ENCODE results near the gene STOML2.

STOML2 gene

GRCh38 chr9:35070823-35071813 is 31.8 kb downstream of the STOML2 start:
- H3K27me3 ChIP-seq (ENCODE audit: control insufficient read depth, insufficient read depth, low read length): no peaks in the 10 kb centered on the region
- no peaks in the 10 kb centered on the region for H3K9me3 ChIP-seq (ENCODE audit: control insufficient read depth, insufficient read depth, low read length)
- peak overlapping the region; percentile 96 for H3K9ac ChIP-seq (ENCODE audit: low read depth, low read length)
- H3K4me1 ChIP-seq (ENCODE audit: control insufficient read depth, insufficient read depth, low read length): peaks cover 16% of the 10 kb centered on the region
- H3K27ac ChIP-seq (ENCODE audit: low read depth, low read length): peak overlapping the region; percentile 100
- peak overlapping the region; percentile 90 for H3K4me3 ChIP-seq (ENCODE audit: low read depth, low read length)
- peaks cover 71% of the 10 kb centered on the region for H3K36me3 ChIP-seq (ENCODE audit: control insufficient read depth, insufficient read depth, low read length)

- Histone ChIP-seq H3K9ac (ENCODE audit: low read depth, low read length) (no peak overlapping the region), H3K27me3 (ENCODE audit: control insufficient read depth, insufficient read depth, low read length) (no peaks in the 10 kb centered on the region), H3K36me3 (ENCODE audit: control insufficient read depth, insufficient read depth, low read length) (peaks cover 70% of the 10 kb centered on the region), H3K4me1 (ENCODE audit: control insufficient read depth, insufficient read depth, low read length) (peaks cover 16% of the 10 kb centered on the region), H3K27ac (ENCODE audit: low read depth, low read length) (no peak overlapping the region), H3K9me3 (ENCODE audit: control insufficient read depth, insufficient read depth, low read length) (no peaks in the 10 kb centered on the region), H3K4me3 (ENCODE audit: low read depth, low read length) (no peak overlapping the region)
Measured at GRCh38 chr9:35069020-35069419, 33.9 kb downstream of the STOML2 start.

- Histone ChIP-seq H3K36me3 (ENCODE audit: control insufficient read depth, insufficient read depth, low read length) (peaks cover 81% of the 10 kb centered on the region), H3K9me3 (ENCODE audit: control insufficient read depth, insufficient read depth, low read length) (no peaks in the 10 kb centered on the region), H3K4me1 (ENCODE audit: control insufficient read depth, insufficient read depth, low read length) (peaks cover 12% of the 10 kb centered on the region; the same call in 1 of the 2 replicates), H3K4me3 (ENCODE audit: low read depth, low read length) (no peak overlapping the region), H3K27me3 (ENCODE audit: control insufficient read depth, insufficient read depth, low read length) (no peaks in the 10 kb centered on the region), H3K9ac (ENCODE audit: low read depth, low read length) (no peak overlapping the region), H3K27ac (ENCODE audit: low read depth, low read length) (no peak overlapping the region)
Measured at GRCh38 chr9:35067056-35067455, 35.9 kb downstream of the STOML2 start.

- Histone ChIP-seq H3K27me3 (ENCODE audit: control insufficient read depth, insufficient read depth, low read length) (no peaks in the 10 kb centered on the region), H3K4me1 (ENCODE audit: control insufficient read depth, insufficient read depth, low read length) (no peaks in the 10 kb centered on the region), H3K27ac (ENCODE audit: low read depth, low read length) (no peak overlapping the region), H3K9me3 (ENCODE audit: control insufficient read depth, insufficient read depth, low read length) (no peaks in the 10 kb centered on the region), H3K4me3 (ENCODE audit: low read depth, low read length) (no peak overlapping the region), H3K36me3 (ENCODE audit: control insufficient read depth, insufficient read depth, low read length) (peaks cover 100% of the 10 kb centered on the region), H3K9ac (ENCODE audit: low read depth, low read length) (no peak overlapping the region)
Measured at GRCh38 chr9:35060548-35061207, 42.3 kb downstream of the STOML2 start.

- H3K9ac ChIP-seq (ENCODE audit: low read depth, low read length): no peak overlapping the region
- H3K27me3 ChIP-seq (ENCODE audit: control insufficient read depth, insufficient read depth, low read length): no peaks in the 10 kb centered on the region
- no peak overlapping the region for H3K27ac ChIP-seq (ENCODE audit: low read depth, low read length)
- no peak overlapping the region for H3K4me3 ChIP-seq (ENCODE audit: low read depth, low read length)
- H3K4me1 ChIP-seq (ENCODE audit: control insufficient read depth, insufficient read depth, low read length): no peaks in the 10 kb centered on the region
- H3K9me3 ChIP-seq (ENCODE audit: control insufficient read depth, insufficient read depth, low read length): no peaks in the 10 kb centered on the region
- H3K36me3 ChIP-seq (ENCODE audit: control insufficient read depth, insufficient read depth, low read length): peaks cover 97% of the 10 kb centered on the region
Measured at GRCh38 chr9:35059438-35059837, 43.5 kb downstream of the STOML2 start.

GRCh38 chr9:35057271-35057620 is 45.7 kb downstream of the STOML2 start:
- peaks cover 78% of the 10 kb centered on the region for H3K36me3 ChIP-seq (ENCODE audit: control insufficient read depth, insufficient read depth, low read length)
- no peaks in the 10 kb centered on the region for H3K4me1 ChIP-seq (ENCODE audit: control insufficient read depth, insufficient read depth, low read length)
- no peaks in the 10 kb centered on the region for H3K27me3 ChIP-seq (ENCODE audit: control insufficient read depth, insufficient read depth, low read length)
- H3K9me3 ChIP-seq (ENCODE audit: control insufficient read depth, insufficient read depth, low read length): no peaks in the 10 kb centered on the region
- no peak overlapping the region for H3K9ac ChIP-seq (ENCODE audit: low read depth, low read length)
- H3K4me3 ChIP-seq (ENCODE audit: low read depth, low read length): no peak overlapping the region
- H3K27ac ChIP-seq (ENCODE audit: low read depth, low read length): no peak overlapping the region

GRCh38 chr9:35056571-35057270 is 46.2 kb downstream of the STOML2 start:
- Histone ChIP-seq H3K9ac (ENCODE audit: low read depth, low read length) (no peak overlapping the region), H3K9me3 (ENCODE audit: control insufficient read depth, insufficient read depth, low read length) (no peaks in the 10 kb centered on the region), H3K27ac (ENCODE audit: low read depth, low read length) (no peak overlapping the region), H3K27me3 (ENCODE audit: control insufficient read depth, insufficient read depth, low read length) (no peaks in the 10 kb centered on the region), H3K36me3 (ENCODE audit: control insufficient read depth, insufficient read depth, low read length) (peaks cover 75% of the 10 kb centered on the region), H3K4me3 (ENCODE audit: low read depth, low read length) (no peak overlapping the region), H3K4me1 (ENCODE audit: control insufficient read depth, insufficient read depth, low read length) (no peaks in the 10 kb centered on the region)

- H3K9me3 ChIP-seq (ENCODE audit: control insufficient read depth, insufficient read depth, low read length): no peaks in the 10 kb centered on the region
- H3K27ac ChIP-seq (ENCODE audit: low read depth, low read length): no peak overlapping the region
- H3K4me3 ChIP-seq (ENCODE audit: low read depth, low read length): no peak overlapping the region
- H3K36me3 ChIP-seq (ENCODE audit: control insufficient read depth, insufficient read depth, low read length): peaks cover 69% of the 10 kb centered on the region
- no peak overlapping the region for H3K9ac ChIP-seq (ENCODE audit: low read depth, low read length)
- H3K27me3 ChIP-seq (ENCODE audit: control insufficient read depth, insufficient read depth, low read length): no peaks in the 10 kb centered on the region
- no peaks in the 10 kb centered on the region for H3K4me1 ChIP-seq (ENCODE audit: control insufficient read depth, insufficient read depth, low read length)
Measured at GRCh38 chr9:35054871-35055644, 47.9 kb downstream of the STOML2 start.

GRCh38 chr9:35054185-35054835 is 48.6 kb downstream of the STOML2 start:
- H3K36me3 ChIP-seq (ENCODE audit: control insufficient read depth, insufficient read depth, low read length): peaks cover 63% of the 10 kb centered on the region

More at GRCh38 chr9:35054185-35054835, 48.6 kb downstream of the STOML2 start:
- Histone ChIP-seq H3K9ac (ENCODE audit: low read depth, low read length) (no peak overlapping the region), H3K27ac (ENCODE audit: low read depth, low read length) (no peak overlapping the region), H3K27me3 (ENCODE audit: control insufficient read depth, insufficient read depth, low read length) (no peaks in the 10 kb centered on the region), H3K4me3 (ENCODE audit: low read depth, low read length) (no peak overlapping the region), H3K9me3 (ENCODE audit: control insufficient read depth, insufficient read depth, low read length) (no peaks in the 10 kb centered on the region), H3K4me1 (ENCODE audit: control insufficient read depth, insufficient read depth, low read length) (no peaks in the 10 kb centered on the region)
